Skin epidermis (tissue), 12 donors: ENCODE measurements around the gene CDK12.

Source experiments
- H3K27ac ChIP-seq, 21 experiments: fragments of 200-600 bp; sonication (generic) in 11 of 21; one replicate each; pipeline ENCODE4 v1.5.0; 2020; ENCODE audit warnings: mild to moderate bottlenecking in 3 of 21, inconsistent platforms in 2 of 21, moderate library complexity in 2 of 21
- H3K4me3 ChIP-seq, 7 experiments: fragments of 200-600 bp; sonication (generic) in 2 of 7; one replicate each; pipeline ENCODE4 v1.5.0; 2020; ENCODE audit warnings: inconsistent platforms in 2 of 7, mild to moderate bottlenecking in 2 of 7, moderate library complexity in 1 of 7

The CDK12 gene

DNA sequence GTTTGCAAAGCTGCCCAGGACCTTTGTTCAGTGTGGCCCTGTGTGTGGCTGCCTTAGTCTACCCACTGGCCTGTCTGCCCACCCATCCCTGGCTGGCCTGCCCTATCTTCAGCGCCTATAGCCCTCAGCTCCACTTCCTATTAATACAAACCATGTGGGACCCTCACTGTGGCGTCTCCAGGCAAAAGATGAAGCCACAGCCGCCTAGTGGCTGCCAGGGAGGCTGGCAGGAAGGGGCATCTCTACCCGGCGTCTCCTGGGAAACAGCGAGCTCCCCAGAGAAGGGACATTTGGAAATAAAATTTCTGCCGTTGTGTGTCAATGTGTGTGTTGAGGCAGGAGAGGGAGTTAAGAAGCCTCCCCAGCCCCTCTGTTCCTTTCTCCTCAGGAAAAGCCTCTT is 114.9 kb downstream of the CDK12 start:
- no peak overlapping the region for H3K4me3 ChIP-seq

DNA sequence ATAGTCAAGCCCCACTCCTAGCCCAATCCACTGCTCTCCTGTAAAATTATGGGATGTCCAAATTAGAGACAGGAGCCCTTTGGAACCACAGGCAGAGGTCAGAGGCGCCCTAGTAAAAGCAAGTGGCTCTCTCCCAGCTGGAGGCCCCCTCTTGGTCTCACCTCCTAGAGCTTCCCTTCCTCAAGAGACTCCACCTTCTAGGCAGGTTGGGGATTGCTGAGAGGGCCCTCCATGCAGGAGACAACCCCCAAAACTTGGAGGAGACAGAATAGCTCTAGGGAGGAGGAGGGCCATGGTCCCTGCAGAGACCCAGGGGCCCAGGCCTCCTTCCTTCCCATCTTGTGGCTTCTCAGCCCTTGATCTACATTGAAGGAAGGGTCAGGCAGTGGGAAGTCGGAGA is 117.0 kb downstream of the CDK12 start:
- no peak overlapping the region for H3K4me3 ChIP-seq
- no peak overlapping the region for H3K27ac ChIP-seq

More for the DNA sequence above, 114.9 kb downstream of the CDK12 start:
- no peak overlapping the region for H3K27ac ChIP-seq

DNA sequence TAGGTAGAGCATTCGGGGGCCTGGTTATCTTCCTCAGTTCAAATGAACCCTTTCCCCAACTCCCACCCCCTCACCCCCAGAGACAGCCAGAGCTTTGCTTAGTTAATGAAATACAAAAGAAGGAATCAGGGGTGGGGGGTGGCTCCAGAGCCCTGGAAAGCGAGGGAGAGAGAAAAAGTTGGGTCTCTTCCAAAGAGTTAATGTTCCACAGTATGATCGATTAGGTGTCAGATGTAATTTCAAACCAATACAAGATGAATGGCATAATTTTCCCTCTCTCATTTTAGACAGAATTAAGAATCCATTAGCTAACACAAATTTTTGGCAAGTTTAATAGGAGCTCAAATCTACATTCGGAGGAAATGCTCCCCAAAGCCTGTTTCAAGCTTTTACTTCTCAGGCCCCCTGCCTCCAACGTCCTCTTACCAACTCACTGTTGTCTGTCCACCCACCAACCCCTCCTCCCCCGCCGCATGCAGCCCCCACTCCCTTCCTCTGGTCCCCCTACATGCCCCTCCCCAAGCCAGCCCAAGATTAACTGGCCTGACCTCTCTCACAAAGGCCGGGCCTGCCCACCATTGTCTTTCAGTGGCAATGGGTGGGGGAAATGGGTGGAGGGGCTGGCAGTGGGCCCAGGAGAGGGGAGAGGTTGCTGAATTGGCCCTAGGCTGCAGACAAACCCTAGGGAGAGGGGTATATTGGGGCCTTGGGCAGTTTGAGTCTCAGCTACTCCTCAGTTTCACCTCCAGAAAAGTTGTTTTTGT is 118.2 kb downstream of the CDK12 start:
- no peak overlapping the region for H3K27ac ChIP-seq
- no peak overlapping the region for H3K4me3 ChIP-seq

DNA sequence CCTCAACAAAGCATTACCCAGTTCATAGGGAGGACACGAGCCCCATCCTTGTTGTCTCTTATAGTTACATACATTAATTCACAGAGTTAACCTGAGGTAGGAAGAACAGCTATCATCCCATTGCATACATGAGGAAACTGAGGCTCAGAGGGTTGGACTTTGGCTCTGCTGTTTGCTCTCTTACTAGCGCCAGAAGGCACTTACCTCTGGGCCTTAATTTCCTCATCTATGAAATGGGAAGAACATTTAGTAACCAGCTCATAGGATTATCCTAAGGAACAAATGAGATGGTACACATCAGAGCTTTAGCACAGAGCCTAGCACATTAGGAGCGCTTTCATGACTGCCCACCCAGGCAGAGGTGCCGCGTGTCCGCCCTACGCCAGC is 118.8 kb downstream of the CDK12 start:
- Histone ChIP-seq H3K4me3 (no peak overlapping the region), H3K27ac (no peak overlapping the region)

DNA sequence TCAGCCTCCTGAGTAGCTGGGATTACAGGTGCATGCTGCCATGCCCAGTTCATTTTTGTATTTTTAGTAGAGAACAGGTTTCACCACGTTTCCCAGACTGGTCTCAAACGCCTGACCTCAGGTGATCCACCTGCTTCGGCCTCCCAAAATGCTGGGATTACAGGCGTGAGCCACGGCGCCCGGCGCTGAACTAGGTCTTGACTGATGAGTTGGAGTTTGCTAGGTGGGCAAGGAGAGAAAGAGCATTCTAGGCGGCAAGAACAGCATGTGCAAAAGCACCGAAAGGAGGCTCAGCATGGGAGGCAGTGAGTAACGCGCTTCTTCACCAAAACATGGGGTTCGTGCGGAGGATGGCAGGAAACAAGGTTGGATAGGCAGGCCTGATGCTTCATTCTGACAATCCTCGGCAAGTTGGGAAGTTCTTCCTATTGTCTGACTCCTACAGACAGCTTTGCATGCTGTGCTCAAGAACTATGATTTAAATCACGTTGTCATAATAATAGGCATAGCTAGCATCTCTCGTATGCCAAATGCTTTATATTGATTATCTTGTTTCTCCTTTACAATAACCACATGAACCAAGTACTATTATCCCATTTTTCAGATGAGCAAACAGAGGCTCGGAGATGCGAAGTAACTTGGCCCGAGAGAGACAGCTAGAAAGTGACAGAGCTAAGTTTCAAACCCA is 119.9 kb downstream of the CDK12 start:
- Histone ChIP-seq H3K4me3 (no peak overlapping the region), H3K27ac (no peak overlapping the region)

DNA sequence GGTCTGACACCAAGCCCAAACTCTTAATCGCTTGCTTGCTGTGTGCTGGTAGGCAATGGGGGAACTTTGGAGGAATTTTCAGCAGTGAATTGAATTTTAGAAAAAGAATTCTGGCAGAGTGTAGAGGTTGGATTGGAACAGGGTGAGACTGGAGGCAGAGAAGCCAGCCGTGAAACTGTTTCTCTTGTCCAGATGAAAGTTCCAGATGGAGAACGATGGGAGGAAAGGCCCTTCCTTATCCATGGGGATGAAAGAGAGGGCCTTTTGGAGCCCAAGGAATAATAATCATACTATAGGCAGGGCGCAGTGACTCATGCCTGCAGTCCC is 120.4 kb downstream of the CDK12 start:
- no peak overlapping the region for H3K27ac ChIP-seq
- no peak overlapping the region for H3K4me3 ChIP-seq

DNA sequence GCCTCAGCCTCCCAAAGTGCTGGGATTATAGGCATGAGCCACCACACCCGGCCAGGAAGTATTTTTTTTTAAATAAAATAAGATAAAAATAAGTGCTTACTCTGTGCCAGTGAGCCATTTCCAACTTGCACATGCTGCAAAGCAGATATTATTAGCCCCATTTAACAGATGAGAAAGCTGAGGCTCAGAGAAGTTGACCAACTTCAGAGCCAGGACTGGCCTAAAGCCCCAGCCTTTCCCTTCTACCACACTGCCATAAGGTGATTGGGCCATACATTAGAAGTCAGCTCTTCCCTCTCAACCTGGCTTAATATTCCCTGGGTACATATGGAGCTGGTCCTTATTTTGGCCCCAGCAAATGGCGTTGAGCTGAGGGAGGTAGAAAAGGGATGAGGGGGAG is 121.4 kb downstream of the CDK12 start:
- H3K27ac ChIP-seq = no peak overlapping the region
- H3K4me3 ChIP-seq = no peak overlapping the region
